ENCODE results near the gene PRR14.

PRR14 gene

DNA sequence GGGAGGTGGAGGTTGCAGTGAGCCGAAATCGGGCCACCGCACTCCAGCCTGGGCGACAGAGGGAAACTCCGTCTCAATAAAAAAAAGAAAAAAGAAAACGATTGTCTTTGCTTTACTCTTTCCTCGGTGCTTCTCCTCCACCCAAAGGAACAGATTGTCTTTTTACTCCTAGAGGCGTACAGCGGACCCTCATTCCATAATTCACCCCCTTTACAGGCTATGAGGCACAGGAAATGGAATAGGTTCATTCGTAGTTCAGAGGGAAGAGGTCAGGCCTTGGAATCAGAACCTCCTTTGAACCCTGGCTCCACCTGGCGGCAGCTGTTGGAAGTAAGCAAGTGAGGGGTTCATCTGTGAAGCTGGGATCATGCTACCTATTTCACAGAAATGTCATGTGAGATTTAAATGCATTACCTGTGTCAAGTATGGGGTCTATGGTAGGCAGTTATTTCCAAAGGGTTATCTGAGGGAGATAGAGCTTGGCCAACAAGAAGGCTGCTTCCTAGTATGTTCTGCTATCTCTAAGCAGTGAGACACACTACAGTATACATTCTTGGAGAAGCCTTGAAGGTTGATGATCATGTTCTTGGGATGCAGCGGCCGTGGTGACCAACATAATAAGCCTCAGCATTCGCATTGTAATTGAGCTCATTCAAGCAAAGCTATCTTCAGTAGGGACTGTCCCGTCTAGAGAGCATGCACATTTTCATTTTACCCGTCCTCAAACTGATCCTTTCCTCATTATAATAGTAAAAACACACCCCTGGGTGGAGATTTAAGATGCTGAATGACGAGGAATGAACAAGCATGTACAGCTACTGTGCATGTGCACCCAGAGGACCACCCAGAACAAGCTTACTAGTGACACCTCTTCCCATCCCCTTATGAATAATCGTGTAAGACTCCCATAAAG lies 21.9 kb upstream of the PRR14 start:
- in situ Hi-C loops (cut with MboI; ENCODE audit: low sequenced_read_pairs), result no loop called here

DNA sequence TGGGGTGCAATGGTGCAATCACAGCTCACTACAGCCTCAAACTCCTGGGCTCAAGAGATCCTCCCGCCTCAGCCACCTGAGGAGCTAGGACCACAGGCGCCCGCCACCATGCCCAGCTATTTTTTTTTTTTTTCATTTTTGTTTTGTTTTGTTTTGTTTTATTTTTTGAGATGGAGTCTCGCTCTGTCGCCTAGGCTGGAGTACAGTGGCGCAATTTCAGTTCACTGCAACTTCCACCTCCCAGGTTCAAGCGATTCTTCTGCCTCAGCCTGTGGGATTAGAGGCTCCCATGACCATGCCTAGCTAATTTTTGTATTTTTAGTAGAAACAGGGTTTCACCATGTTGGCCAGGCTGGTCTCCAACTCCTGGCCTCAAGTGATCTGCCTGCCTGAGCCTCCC lies 18.3 kb upstream of the PRR14 start:
- in situ Hi-C loops (cut with MboI; ENCODE audit: low sequenced_read_pairs), result loop anchor here (10.0 kb wide), 1 partner anchor 518 kb away; the partner anchor contains the start of gene GDPD3

DNA sequence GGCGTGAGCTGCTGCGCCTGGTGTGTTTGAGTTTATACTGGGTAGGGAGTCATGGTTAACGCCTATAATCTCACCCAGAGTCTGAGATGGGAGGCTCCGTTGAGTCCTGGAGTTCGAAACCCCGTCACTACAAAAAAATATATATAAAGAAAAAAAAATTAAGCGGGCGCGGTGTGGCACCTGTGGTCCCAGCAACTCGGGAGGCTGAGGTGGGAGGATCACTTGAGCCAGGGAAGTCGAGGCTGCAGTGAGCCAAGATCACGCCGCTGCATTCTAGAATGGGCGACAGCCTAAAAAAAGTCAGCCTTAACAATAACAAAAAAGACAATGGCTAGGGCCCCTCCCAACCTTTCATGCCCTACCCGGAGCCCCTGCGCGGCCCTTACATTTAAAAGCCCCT lies 17.2 kb upstream of the PRR14 start:
- in situ Hi-C loops (cut with MboI; ENCODE audit: low sequenced_read_pairs), result loop anchor here (10.0 kb wide), 1 partner anchor 519 kb away; the partner anchor contains the start of gene GDPD3

DNA sequence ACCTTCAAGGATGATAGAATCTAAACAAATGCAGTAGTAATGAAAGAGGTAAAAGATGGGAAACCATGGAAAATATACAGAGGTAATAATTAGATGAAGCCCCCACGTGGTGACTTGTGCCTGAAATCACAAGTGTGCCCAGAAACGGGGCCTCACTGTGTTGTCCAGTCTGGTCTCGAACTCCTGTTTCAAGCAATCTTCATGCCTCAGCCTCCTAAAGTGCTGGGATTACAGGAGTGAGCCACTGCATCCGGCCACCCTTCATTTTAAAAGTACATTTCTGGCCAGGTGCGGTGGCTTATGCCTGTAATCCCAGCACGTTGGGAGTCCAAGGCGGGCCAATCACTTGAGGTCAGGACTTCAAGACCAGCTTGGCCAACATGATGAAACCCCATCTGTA lies 14.2 kb upstream of the PRR14 start:
- in situ Hi-C loops (cut with MboI; ENCODE audit: low sequenced_read_pairs), result loop anchor here (10.0 kb wide), 1 partner anchor 522 kb away; the partner anchor contains the start of gene GDPD3

DNA sequence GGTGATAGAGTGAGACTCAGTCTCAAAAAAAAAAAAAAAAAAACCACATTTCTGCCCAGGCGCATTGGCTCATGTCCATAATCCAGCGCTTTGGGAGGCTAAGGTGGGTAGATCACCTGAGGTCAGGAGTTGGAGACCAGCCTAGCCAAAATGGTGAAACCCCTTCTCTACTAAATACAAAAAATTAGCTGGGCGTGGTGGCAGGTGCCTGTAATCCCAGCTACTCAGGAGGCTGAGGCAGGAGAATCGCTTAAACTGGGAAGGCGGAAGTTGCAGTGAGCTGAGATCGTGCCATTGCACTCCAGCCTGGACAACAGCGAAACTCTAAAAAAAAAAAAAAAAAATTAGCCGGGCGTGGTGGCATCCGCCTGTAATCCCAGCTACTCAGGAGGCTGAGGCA lies 13.6 kb upstream of the PRR14 start:
- in situ Hi-C loops (cut with MboI; ENCODE audit: low sequenced_read_pairs), result loop anchor here (10.0 kb wide), 1 partner anchor 522 kb away; the partner anchor contains the start of gene GDPD3

DNA sequence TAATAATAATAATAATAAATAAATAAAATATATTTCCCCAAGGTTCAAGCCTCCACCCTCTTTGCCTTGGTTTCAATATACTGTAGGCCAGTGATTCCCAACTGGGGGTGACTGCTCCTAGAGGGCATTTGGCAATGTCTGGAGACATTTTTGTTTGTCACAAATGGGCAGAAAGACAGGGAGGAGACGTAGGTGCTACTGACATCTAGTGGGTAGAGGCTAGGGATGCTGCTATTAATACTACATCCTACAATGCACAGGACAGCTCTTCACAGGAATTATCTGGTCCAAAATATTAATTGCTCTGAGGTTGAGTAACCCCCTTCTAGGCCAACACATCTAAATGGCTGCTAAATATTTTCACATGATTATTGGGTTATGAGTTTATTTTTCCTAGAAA lies 12.8 kb upstream of the PRR14 start:
- in situ Hi-C loops (cut with MboI; ENCODE audit: low sequenced_read_pairs), result loop anchor here (10.0 kb wide), 1 partner anchor 523 kb away; the partner anchor contains the start of gene GDPD3

DNA sequence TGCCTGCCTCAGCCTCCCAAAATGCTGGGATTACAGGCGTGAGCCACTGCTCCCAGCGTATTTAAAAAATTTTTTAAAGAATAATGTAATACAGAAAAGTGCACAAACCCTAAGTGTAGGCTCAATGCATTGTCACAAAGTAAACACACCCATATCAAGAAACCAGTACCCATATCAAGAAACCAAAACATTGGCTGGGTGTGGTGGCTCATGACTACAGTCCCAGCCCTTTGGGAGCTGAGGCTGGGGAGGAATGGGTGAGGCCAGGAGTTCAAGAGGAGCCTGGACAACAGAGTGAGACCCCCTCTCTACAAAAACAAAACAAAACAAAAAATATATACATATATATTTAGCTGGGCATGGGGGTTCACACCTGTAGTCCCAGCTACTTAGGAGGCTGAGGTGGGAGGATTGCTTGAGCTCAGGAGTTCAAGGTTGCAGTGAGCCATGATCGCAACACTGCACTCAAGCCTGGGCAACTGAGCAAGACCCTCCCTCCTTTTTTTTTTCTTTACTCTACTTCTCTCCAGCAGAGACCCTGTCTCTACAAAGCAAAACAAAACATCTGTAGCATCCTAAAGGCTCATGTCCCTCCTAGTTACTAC lies 9.3 kb upstream of the PRR14 start:
- in situ Hi-C loops (cut with MboI; ENCODE audit: low sequenced_read_pairs), result no loop called here

DNA sequence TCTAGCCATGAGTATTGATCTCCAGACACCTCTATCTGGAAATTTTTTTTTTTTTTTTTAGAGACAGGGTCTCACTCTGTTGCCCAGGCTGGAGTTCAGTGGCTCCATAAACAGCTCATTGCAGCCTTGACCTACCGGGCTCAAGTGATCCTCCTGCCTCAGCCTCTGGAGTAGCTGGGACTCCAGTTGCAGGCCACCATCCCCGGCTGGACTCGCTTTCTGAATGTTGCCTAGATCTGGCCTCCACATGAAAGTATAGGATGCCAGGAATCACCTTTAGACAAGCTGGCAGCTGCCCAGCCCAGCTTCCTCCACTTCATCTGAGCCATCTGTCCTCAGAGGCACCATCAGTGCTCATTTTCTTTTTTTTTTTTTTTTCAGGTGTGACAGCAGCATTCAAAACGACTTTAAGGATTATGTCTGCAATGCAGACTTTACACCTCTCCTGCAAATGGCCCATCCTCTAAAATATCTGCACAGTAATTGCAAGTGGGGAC lies 6.4 kb upstream of the PRR14 start:
- in situ Hi-C loops (cut with MboI; ENCODE audit: low sequenced_read_pairs), result no loop called here

DNA sequence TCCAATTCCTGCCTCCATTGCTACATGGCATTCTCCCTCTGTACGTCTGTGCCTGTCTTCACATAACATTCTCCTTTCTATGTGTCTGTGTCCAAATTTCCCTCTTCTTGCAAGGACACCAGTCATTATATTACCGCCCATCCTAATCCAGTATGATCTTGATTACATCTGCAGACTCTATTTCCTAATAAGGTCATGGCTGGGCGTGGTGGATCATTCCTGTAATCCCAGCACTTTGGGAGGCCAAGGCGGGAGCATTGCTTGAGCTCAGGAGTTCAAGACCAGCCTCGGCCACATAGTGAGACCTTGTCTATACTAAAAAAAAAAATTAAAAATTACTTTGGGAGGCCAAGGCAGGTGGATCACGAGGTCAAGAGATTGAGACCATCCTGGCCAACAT lies 5.0 kb upstream of the PRR14 start:
- in situ Hi-C loops (cut with MboI; ENCODE audit: low sequenced_read_pairs), result no loop called here

DNA sequence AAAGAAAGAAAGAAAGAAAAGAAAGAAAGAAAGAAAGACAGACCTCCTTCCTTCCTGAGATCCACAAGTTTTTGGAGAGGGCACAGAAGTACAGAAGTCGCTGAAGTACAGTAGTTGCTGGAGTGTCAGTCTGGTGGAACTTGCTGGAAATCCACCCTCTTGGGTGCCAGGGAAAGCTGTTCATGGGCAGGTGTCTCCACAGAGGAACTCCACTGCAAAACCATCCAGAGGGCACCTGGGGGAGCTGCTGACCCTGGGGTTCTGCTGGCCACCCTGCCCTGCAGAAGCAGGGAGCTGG lies 3.5 kb upstream of the PRR14 start:
- in situ Hi-C loops (cut with MboI; ENCODE audit: low sequenced_read_pairs), result no loop called here

DNA sequence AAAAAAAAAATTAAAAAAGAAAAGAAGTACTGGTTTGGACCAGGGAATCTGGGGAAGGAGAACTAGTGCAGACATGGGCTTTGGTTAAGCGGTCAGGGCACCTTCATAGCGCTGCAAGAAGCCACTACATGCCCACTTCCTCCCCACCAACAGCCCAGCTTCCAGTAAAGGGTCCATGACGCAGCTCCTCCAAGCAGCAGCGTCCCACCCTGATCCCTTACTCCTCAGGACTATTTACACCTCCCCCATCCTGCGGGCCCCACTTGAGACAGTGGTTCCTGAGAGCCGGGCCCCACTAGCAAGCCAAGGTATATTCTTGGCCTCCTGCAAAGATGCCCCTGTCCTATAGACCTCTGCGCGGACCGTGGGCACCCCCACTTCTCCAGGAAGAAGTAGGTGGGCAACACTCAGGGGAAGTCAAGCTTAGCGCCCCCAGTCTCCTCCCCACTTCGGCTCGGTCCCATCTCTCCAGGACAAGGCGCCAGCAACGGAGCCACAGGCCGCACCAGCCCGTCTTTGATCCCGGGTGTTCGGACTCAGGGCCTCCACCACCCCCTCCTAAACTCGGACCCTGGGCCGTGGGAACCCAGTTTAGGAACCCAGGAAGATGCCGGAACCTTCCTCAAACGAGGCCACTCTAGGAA lies 913 bp upstream of the PRR14 start:
- in situ Hi-C loops (cut with MboI; ENCODE audit: low sequenced_read_pairs), result no loop called here

DNA sequence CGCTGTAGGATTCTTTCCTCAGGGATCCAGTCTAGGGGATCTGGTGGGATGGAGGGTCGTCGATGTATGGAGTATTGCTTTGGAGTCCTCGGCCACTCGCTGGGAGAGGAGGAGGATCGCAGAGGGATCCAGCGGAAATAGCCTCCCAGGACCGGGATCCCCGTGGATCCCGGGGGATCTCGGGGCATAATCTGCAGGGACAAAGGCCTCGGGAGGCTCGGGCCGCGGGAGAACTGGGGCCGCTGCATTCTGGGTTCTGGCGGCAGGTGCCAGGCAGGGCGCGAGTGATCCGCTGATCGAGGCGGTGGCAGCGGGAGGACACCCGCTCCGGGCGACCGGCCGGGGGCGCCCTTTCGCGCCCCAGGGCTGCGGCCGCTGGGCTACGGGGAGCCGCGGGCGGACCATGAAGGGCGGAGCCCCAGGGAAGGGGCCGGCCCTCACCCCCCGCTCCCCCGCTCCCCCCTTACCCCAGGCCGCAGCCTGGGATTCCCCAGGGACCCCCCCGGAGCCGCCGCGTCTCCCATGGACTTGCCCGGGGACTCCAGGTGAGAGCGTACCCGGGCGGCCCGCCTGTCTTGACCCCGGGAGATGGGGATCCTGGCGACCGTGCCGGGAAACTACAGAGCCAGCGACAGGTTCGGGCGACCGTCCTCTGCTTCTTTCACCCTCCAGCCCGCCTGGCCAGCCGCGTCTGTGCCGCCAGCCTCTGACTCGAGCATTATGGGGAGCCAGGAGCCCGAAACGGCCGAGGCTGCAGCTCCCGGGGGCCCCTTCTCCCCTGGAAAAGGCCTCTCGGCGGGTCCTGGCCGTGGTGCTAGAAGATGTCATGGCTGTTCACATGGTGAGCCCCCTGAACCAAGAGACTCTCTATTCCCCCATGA lies 604 bp downstream of the PRR14 start:
- in situ Hi-C loops (cut with MboI; ENCODE audit: low sequenced_read_pairs), result no loop called here

DNA sequence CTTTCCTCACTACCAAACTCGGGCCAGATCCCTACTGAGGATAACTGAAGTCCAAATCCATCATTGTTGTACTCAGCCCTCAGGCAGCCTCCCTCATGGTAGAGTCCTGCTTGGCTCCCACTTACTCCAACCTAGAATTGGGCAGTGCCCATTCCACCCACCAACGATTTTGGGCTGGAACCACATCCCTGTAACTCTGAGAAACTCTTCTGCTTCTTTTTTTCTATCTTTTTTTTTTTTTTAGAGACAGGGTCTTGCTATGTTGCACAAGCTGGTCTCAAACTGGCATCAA lies 1.2 kb downstream of the PRR14 start:
- in situ Hi-C loops (cut with MboI; ENCODE audit: low sequenced_read_pairs), result no loop called here

DNA sequence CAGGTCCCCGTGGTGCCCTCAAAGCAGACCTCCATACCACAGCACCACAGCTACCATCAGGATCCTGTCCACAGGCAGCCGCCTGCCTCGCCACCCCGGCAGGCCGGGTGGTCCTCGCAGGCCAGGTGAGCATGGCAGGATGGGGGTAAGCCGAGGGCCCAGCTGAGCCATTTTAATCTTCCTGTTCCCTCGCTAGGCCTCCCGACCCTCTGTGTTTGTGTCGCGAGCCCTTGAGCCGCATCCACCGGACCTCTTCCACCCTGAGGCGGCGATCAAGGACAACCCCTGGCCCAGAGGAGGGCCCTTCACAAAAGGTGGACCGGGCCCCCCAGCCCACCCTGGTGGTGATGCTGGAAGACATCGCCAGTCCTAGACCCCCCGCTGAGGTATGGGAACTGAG lies 2.0 kb downstream of the PRR14 start:
- in situ Hi-C loops (cut with MboI; ENCODE audit: low sequenced_read_pairs), result no loop called here

DNA sequence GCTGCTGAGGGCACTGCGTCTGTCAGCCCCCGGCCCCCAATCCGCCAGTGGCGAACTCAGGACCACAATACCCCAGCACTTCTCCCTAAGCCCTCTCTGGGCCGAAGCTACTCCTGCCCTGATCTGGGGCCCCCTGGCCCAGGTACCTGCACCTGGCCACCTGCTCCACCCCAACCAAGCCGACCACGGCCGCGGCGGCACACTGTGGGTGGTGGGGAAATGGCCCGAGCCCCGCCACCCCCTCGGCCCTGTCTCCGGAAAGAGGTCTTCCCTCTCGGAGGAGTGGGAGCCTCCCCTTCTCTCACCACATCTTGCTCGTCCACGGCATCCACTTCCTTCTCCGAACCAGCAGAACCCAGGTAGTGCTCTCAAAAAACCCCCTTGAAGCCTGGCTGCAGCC lies 4.1 kb downstream of the PRR14 start:
- in situ Hi-C loops (cut with MboI; ENCODE audit: low sequenced_read_pairs), result no loop called here

DNA sequence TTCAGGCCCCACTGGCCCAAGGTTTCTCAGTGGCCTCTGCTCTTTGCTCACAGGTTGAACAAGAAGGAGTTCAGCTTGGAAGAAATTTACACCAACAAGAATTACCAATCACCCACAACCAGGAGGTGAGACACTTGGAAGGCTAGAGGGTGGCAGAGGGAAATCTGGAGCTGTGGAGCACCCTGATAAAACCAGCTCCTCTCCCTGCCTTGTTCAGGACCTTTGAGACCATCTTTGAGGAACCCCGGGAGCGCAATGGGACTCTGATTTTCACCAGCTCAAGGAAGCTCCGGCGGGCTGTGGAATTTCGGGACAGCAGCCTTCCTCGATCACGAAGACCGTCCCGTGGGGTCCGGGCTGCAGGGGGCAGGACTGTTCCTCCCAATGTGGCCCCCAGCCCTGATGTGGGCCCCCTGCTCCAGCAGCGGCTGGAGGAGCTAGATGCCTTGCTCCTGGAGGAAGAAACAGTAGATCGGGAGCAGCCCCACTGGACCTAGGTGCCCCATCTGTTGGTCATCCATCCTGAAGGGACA lies 5.1 kb downstream of the PRR14 start:
- in situ Hi-C loops (cut with MboI; ENCODE audit: low sequenced_read_pairs), result no loop called here

DNA sequence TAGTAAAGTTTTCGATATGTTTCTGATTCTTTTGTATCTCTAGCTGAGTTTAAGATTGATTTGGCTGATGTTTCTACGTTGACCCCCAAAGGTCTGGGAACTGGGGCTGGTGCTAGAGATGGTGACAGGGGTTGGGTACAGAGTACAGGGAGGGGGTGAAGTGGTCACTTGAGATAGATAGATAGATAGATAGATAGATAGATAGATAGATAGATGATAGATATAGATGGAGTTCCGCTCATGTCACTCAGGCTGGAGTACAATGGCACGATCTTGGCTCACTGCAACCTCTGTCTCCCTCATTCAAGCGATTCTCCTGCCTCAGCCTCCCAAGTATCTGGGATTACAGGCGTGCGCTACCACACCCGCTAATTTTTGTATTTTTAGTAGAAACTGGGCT lies 5.6 kb downstream of the PRR14 start:
- in situ Hi-C loops (cut with MboI; ENCODE audit: low sequenced_read_pairs), result no loop called here

DNA sequence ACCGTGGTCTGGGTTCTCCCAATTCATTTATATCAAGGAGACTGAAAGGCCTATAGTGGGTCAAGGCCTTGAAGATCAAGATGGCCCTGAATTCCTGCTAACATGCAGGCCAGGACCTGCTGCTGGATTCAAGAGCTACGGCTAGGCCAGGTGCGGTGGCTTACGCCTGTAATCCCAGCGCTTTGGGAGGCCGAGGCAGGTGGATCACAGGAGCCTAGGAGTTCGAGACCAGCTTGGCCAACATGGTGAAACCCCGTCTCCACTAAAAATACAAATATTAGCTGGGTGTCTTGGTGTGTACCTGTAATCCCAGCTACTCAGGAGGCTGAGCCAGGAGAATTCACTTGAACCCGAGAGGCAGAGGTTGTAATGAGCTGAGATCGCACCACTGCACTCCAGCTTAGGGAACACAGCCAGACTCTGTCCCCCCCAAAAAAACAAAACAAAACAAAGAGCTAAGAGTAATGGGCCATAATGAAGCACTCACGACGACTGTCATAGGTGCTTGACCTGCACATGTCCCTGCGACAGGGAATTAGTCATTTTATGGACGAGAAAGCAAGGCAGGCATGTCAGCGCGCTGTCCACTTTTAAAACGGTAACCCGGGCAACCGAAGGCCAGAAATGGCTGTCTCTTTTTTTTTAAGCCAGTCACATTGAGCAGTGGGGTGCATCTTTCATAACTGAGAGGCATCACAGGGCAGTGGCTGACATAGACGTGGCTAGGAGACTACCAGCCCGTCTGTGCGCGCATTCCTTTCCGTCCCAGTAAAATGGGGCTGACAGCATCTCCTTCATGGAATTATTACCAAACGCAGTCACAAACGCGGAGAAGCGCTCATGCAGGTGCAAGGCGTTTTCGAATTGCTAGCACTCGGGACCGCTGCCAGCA lies 6.5 kb downstream of the PRR14 start:
- in situ Hi-C loops (cut with MboI; ENCODE audit: low sequenced_read_pairs), result no loop called here

DNA sequence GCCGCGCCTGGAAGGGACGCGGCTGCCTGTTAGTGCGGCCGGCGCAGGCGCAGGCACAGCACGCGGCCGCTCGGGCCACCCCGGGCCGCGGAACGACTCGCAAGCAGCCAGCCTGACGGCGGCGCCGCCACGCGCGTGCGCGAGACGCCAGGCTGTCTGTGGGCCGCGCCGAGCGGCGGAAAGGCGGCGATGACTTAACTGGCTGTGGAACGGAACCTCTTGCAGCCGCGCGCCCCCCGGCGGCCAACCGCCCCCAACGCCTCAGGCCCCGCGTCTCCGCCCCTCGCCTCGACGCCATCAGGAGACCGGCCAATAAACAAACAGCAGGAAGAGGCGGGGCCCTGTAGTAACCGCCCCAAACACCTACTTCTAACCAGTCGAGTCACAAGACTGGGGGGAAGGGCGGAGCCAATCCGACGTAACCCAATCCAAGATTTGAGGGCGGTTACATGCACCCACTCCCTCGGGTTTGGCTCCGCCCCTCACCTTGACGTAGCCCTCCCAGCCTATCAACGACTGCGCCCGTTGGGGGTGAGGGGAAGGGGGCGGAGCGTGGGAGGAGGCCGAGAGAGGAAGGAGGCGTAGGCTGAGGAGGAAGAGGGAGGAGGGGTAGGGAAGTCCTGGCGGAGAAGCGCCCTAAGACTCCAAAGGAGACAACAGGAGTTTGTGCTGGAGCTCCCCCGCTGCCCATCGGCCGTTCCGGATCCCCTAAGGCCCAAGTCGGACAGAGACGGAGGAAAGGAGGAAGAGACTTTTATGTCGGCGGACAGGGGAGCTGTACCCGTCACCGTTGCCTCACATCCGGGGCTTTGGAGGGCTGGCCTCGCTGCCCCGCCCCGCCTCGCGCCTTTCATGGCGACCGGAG lies 7.3 kb downstream of the PRR14 start, which contains the start of gene FBRS:
TSS of gene FBRS (plus strand) at position 566 of the 865 bp plus-strand sequence. CDS start 1,088 bp downstream, outside the sequence.
- in situ Hi-C loops (cut with MboI; ENCODE audit: low sequenced_read_pairs), result no loop called here

Measured in HL-60/S4 (cell line).